Epithelial cell of esophagus (primary cell): Measurements from ENCODE around the gene FHL2.

Experiments
- DNase-seq: peaks from one replicate; pipeline ENCODE4 v3.0.0; 2010; ENCODE audit warnings: low read depth
- H3K4me3 ChIP-seq: 2 replicates; pipeline ENCODE4 v1.5.1; 2011; ENCODE audit warnings: mild to moderate bottlenecking, low read length, control low read depth
- TF ChIP-seq, protein P1 (sequence below): IDR thresholded peaks from 2 replicates; pipeline ENCODE4 v1.5.1; 2011; ENCODE audit warnings: low read depth, mild to moderate bottlenecking, low read length, control low read depth, inconsistent platforms; ENCODE audit not compliant: insufficient read depth; ENCODE audit errors: missing control alignments

The FHL2 gene

DNA sequence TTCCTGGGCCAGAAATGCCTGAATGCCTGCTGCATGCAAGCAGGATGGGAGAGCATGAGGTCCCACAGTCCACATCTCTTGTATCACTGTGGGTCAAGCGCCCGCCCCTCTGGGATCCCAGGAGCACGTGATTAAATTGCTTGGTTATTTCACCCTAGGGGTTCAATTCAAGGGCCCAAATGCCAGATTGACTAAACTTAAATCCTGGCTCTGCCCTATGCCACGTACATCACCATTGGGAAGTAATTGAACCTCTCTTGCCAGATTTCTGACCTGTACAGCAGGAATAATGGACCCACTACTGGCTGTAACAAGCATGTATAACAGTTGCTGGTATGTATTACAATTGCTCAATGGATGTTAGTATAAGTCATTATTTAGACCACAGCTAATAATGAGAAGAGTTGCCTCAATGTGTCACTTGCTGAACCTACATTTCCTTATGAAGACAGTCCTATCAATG is 19.9 kb downstream of the FHL2 start:
- TF ChIP-seq, protein P1, sequence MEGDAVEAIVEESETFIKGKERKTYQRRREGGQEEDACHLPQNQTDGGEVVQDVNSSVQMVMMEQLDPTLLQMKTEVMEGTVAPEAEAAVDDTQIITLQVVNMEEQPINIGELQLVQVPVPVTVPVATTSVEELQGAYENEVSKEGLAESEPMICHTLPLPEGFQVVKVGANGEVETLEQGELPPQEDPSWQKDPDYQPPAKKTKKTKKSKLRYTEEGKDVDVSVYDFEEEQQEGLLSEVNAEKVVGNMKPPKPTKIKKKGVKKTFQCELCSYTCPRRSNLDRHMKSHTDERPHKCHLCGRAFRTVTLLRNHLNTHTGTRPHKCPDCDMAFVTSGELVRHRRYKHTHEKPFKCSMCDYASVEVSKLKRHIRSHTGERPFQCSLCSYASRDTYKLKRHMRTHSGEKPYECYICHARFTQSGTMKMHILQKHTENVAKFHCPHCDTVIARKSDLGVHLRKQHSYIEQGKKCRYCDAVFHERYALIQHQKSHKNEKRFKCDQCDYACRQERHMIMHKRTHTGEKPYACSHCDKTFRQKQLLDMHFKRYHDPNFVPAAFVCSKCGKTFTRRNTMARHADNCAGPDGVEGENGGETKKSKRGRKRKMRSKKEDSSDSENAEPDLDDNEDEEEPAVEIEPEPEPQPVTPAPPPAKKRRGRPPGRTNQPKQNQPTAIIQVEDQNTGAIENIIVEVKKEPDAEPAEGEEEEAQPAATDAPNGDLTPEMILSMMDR, result no peak
- no peak for DNase-seq
- no peak overlapping the region for H3K4me3 ChIP-seq

GRCh38 chr2:105378276-105378840 is 20.5 kb downstream of the FHL2 start:
- TF ChIP-seq, protein P1, result no peak
- H3K4me3 ChIP-seq, result no peak overlapping the region
- peak; percentile 49 for DNase-seq

GRCh38 chr2:105377871-105378270 is 21.0 kb downstream of the FHL2 start:
- TF ChIP-seq, protein P1, result no peak
- DNase-seq, result no peak
- no peak overlapping the region for H3K4me3 ChIP-seq

- DNase-seq, result peak; percentile 62
- TF ChIP-seq, protein P1, result no peak
- no peak overlapping the region for H3K4me3 ChIP-seq
These were observed 22.0 kb downstream of the FHL2 start for GRCh38 chr2:105376789-105377240.

DNA sequence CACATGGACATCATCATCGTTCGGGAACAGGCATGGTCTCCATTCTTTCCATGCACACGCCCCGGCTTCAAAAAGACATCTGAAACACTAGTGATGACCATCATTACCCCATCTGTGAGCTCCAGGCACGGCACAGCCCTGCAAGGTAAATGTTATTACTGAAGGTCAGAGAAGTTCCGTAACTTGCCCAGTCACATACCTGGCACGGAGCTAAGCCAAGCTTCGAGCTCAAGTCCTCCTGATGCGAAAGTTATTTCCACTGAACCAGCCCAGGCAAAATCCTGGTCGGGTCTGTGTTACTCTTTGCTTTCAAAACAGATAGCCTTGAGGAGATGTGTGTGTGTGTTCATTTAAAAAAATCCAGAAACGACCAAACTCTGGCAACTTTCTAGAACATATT is 22.8 kb downstream of the FHL2 start:
- TF ChIP-seq, protein P1, result no peak
- peak; percentile 56 for DNase-seq
- no peak overlapping the region for H3K4me3 ChIP-seq

DNA sequence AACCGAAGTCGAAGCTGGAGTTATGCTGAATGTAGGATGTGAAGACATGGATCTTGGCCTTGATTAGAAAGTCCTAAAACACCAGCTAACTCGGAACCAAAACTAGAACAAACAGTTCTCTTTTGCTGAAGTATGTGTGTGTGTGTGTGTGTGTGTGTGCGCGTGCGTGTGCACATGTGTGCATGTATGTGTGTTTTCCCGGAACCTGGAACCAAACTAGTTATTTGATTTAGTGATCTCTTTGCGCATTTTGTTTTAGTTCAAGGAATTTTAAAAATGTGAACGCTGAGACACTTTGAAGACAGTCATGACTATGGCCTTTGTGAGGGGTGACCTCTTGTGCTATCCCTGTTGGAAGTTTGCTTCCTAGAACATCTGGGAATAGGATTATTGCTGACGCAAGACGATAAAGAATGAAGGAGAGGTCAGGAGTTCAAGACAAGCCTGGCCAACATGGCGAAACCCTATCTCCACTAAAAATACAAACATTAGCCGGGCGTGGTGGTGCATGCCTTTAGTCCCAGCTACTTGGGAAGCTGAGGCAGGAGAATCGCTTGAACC is 23.8 kb downstream of the FHL2 start:
- TF ChIP-seq, protein P1, result no peak
- no peak for DNase-seq
- no peak overlapping the region for H3K4me3 ChIP-seq
